Gastrocnemius medialis (tissue), 4 donors: ENCODE results near the gene DCAF5.

Experiments
- CTCF ChIP-seq, 5 experiments: fragments of 450-650 bp in 3 of 5; fragments of 200-600 bp in 2 of 5; sonication (generic) in 2 of 5; IDR thresholded peaks in 4 of 5; conservative IDR thresholded peaks in 1 of 5; 1 replicate in 4 of 5; 2 replicates in 1 of 5; pipeline ENCODE4 v1.5.1; 2016 to 2019; ENCODE audit warnings: antibody characterized with exemption in 5 of 5, mild to moderate bottlenecking in 3 of 5, moderate library complexity in 3 of 5
- POLR2A ChIP-seq, 2 donors: fragments of 450-650 bp; IDR thresholded peaks; one replicate each; pipeline ENCODE4 v1.6.1; 2017; ENCODE audit warnings: antibody characterized with exemption in 2 of 2, mild to moderate bottlenecking in 2 of 2, moderate library complexity in 2 of 2

DNA sequence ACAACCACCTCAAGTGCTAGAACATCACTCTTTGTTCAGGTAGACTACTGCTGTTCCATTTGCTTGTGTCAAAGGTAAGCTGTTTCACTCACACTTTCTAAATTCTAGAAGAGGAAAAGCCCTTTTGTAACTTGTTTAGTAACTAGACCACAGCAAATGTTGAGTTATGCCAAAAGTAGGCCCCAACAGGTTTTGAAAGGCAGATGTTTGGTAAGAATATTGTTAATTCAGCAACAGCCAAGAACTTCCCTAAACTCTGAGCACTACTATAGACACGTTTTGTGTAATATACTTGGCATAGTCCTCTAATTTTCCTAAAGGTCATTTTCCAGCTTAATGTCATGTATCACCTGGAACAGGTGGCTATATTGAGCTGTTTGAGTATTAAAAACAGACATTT is 79.0 kb downstream of the DCAF5 start:
- TF ChIP-seq CTCF (IDR thresholded peaks at IDR 0.05 in 4 of 5, conservative IDR thresholded peaks at IDR 0.05 in 1 of 5) (no peak), POLR2A (IDR thresholded peaks at IDR 0.05) (no peak)
